GM21528 (cell line): ENCODE measurements around the gene MAB21L2.

ENCODE experiments used
- ATAC-seq: cut with Tn5 transposase; IDR thresholded peaks from one replicate; pipeline ENCODE4 v1.9.1; 2021; ENCODE audit warnings: mild to moderate bottlenecking, moderate library complexity; ENCODE audit not compliant: unreplicated experiment, low FRiP score

The MAB21L2 gene

GRCh38 chr4:150573534-150573933, 8.4 kb upstream of the MAB21L2 start:
- no peak for ATAC-seq

GRCh38 chr4:150574678-150575077, 7.3 kb upstream of the MAB21L2 start:
- no peak for ATAC-seq

GRCh38 chr4:150577796-150578195, 4.2 kb upstream of the MAB21L2 start:
- ATAC-seq = no peak

GRCh38 chr4:150578745-150579501, 3.0 kb upstream of the MAB21L2 start:
- no peak for ATAC-seq

- no peak for ATAC-seq
Observed at GRCh38 chr4:150579551-150580234, 2.3 kb upstream of the MAB21L2 start.

- no peak for ATAC-seq
Observed at GRCh38 chr4:150580306-150580705, 1.6 kb upstream of the MAB21L2 start.

GRCh38 chr4:150581056-150581605, 820 bp upstream of the MAB21L2 start:
- ATAC-seq = no peak

GRCh38 chr4:150581641-150582051, 305 bp upstream of the MAB21L2 start:
- ATAC-seq = no peak

GRCh38 chr4:150582873-150583286, 929 bp downstream of the MAB21L2 start:
- no peak for ATAC-seq

- no peak for ATAC-seq
Observed at GRCh38 chr4:150583287-150584110, 1.5 kb downstream of the MAB21L2 start.

- ATAC-seq = no peak
Observed at GRCh38 chr4:150584111-150584915, 2.4 kb downstream of the MAB21L2 start.

- no peak for ATAC-seq
Observed at GRCh38 chr4:150585611-150586010, 3.7 kb downstream of the MAB21L2 start.

GRCh38 chr4:150586162-150586810, 4.3 kb downstream of the MAB21L2 start:
- ATAC-seq = no peak

- ATAC-seq = no peak
Observed at GRCh38 chr4:150588316-150588715, 6.4 kb downstream of the MAB21L2 start.

- ATAC-seq = no peak
Observed at GRCh38 chr4:150589157-150589556, 7.2 kb downstream of the MAB21L2 start.

GRCh38 chr4:150590631-150591030, 8.7 kb downstream of the MAB21L2 start:
- no peak for ATAC-seq

GRCh38 chr4:150591406-150591805, 9.5 kb downstream of the MAB21L2 start:
- no peak for ATAC-seq

- ATAC-seq = no peak
Observed at GRCh38 chr4:150591904-150592303, 10.0 kb downstream of the MAB21L2 start.

- ATAC-seq = no peak
Observed at GRCh38 chr4:150593996-150594395, 12.0 kb downstream of the MAB21L2 start.

GRCh38 chr4:150598909-150599308, 17.0 kb downstream of the MAB21L2 start:
- ATAC-seq = no peak
